Measurements from ENCODE around the gene GSE1.

The GSE1 gene

GRCh38 chr16:85664580-85665372, 51.7 kb downstream of the GSE1 start:
- no peak for DNase-seq (ENCODE audit: low read depth)
- no peak overlapping the region for H3K4me3 ChIP-seq (ENCODE audit: low read depth, low read length)
- TF ChIP-seq MYC (IDR thresholded peaks at IDR 0.05; ENCODE audit: low read depth, low read length) (no peak), POLR2A (IDR thresholded peaks at IDR 0.05; ENCODE audit: extremely low read depth, insufficient read length) (no peak)

DNA sequence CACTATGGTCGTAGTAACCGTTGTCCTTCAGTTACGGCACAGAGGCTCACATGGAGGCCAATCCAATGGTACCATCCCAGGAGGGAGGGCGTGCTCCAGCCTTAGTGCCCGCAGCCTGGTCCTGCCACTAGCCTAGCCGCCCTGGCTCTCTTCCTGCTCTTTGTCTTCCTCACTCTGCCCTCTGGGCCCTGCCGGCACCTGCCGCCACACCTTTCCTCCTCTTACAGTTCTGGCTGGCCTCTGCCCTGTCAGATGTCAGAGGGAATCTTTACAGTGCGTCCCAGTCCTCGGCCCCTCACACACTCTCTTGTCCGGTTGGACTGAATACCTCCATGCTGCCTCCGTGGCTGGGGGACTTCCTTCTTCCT, 52.2 kb downstream of the GSE1 start:
- DNase-seq (ENCODE audit: low read depth) = no peak
- TF ChIP-seq MYC (IDR thresholded peaks at IDR 0.05; ENCODE audit: low read depth, low read length) = no peak
- no peak overlapping the region for H3K4me3 ChIP-seq (ENCODE audit: low read depth, low read length)

- H3K4me3 ChIP-seq (ENCODE audit: low read depth, low read length) = no peak overlapping the region
- no peak for DNase-seq (ENCODE audit: low read depth)
- TF ChIP-seq POLR2A (IDR thresholded peaks at IDR 0.05; ENCODE audit: extremely low read depth, insufficient read length) (no peak), MAX (IDR thresholded peaks at IDR 0.05; ENCODE audit: low read depth, low read length) (no peak), CTCF (IDR thresholded peaks at IDR 0.05; ENCODE audit: low read depth, low read length) (no peak), MYC (IDR thresholded peaks at IDR 0.05; ENCODE audit: low read depth, low read length) (no peak)
Observed at GRCh38 chr16:85665929-85666328, 52.8 kb downstream of the GSE1 start.

DNA sequence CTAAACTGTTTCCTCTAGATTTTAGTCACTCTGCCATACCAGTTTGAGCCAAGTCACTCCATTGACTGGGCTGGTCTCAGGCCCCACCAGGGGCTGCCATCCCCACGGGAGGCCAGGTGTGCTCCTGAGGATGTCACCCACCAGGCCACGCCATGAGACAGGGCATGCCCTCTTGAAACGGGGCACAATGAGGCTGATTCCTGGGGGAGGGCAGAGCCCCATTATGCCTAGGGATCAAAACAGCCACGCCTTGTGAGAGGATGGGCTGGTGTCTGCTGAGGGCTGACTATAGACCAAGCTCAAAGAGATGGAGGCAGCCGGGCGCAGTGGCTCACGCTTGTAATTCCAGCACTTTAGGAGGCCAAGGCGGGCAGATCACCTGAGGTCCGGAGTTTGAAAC, 54.1 kb downstream of the GSE1 start:
- no peak for DNase-seq (ENCODE audit: low read depth)
- no peak for TF ChIP-seq POLR2A (IDR thresholded peaks at IDR 0.05; ENCODE audit: extremely low read depth, insufficient read length)
- no peak for TF ChIP-seq MYC (IDR thresholded peaks at IDR 0.05; ENCODE audit: low read depth, low read length)
- no peak for TF ChIP-seq MAX (IDR thresholded peaks at IDR 0.05; ENCODE audit: low read depth, low read length)
- no peak for TF ChIP-seq CTCF (IDR thresholded peaks at IDR 0.05; ENCODE audit: low read depth, low read length)
- H3K4me3 ChIP-seq (ENCODE audit: low read depth, low read length) = no peak overlapping the region

- TF ChIP-seq MYC (IDR thresholded peaks at IDR 0.05; ENCODE audit: low read depth, low read length) = no peak
- TF ChIP-seq POLR2A (IDR thresholded peaks at IDR 0.05; ENCODE audit: extremely low read depth, insufficient read length) = no peak
- TF ChIP-seq MAX (IDR thresholded peaks at IDR 0.05; ENCODE audit: low read depth, low read length) = no peak
- TF ChIP-seq CTCF (IDR thresholded peaks at IDR 0.05; ENCODE audit: low read depth, low read length) = no peak
- peak; percentile 35 for DNase-seq (ENCODE audit: low read depth)
- H3K4me3 ChIP-seq (ENCODE audit: low read depth, low read length) = no peak overlapping the region
Observed at GRCh38 chr16:85667841-85668413, 54.8 kb downstream of the GSE1 start.

DNA sequence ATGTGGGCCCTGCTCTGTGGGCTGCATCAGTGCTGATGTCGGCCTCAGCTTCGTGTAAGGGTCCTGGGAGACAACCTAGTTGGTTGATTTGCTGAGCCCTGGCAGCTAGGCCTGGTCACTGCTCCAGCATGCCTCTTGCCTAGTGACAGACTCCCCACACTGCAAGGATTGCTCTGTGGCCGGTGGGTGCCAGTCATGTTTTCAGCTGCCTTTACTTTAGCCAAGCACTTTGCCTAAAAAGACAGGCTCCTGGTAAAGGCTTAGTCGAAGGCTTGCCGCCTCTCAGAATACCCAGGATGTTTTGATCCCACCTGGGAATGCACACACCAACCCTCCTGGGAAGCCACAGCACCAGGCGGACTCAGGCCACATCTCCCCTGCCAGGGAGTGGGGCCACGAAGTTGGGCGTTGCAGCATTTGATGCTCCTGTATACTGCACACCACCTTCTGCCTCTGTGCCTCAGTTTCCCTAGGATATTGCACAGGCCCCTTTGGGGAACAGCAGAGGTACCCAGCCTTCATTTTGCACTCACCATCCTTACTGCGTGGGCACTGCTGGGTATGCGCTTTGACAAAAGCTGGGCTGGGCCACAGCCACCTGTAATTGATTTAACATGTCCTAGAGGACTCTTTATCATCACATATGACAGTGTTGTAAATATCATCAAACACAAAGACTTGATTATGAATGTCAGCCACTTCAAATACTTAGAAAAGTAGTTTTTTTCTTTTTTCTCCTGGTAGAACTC, 55.7 kb downstream of the GSE1 start:
- no peak for TF ChIP-seq MAX (IDR thresholded peaks at IDR 0.05; ENCODE audit: low read depth, low read length)
- no peak for TF ChIP-seq MYC (IDR thresholded peaks at IDR 0.05; ENCODE audit: low read depth, low read length)
- no peak for TF ChIP-seq CTCF (IDR thresholded peaks at IDR 0.05; ENCODE audit: low read depth, low read length)
- no peak for TF ChIP-seq POLR2A (IDR thresholded peaks at IDR 0.05; ENCODE audit: extremely low read depth, insufficient read length)
- DNase-seq (ENCODE audit: low read depth) = no peak
- H3K4me3 ChIP-seq (ENCODE audit: low read depth, low read length) = no peak overlapping the region

All from NB4 (cell line).